Amniotic stem cell (primary cell): ENCODE measurements around the gene DRD3.
A peak's percentile ranks its signal among the peaks of the same experiment; 100 is the strongest.

ENCODE experiments used
- DNase-seq: peaks from one replicate; lab custom pipeline; 2025; lab: John Stamatoyannopoulos, UW

Gene DRD3

DNA sequence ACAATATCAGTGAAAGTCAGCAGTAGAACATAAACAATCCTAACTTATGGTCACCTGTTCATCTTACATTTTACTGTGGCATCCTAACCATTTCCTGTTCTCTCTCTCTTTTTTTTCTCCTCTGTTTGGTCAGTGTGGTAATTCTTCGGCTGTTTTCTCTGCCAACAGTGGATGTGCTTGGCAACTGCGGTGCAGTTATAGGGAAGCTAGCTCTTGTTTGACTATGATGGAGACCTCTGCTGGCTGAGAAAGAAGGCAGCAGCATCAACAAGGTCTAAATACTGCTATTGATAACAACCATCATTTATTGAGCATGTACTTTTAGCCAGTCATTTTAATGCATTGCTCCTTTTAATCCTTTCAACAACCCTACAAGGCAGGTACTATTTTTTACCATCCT lies 723 bp upstream of the DRD3 start:
- no peak for DNase-seq

DNA sequence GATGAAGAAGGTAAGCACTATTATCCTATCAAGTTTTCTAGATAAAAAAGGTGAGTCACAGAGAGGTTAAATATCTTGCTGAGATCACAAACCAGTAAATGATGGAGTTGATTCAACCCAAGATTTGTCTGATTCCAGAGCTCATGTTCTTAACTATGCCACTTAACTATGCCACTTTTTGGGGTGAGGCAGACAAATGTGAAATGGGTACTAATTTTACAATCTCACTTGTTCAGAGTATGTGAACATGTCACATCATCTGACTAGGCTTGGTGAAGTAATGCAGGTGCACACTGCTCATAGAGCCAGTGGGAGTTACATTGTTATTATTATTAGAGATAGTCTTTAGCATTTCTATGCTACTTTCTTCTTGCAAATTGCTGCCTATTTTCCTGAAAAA lies 2.0 kb downstream of the DRD3 start:
- DNase-seq: no peak

DNA sequence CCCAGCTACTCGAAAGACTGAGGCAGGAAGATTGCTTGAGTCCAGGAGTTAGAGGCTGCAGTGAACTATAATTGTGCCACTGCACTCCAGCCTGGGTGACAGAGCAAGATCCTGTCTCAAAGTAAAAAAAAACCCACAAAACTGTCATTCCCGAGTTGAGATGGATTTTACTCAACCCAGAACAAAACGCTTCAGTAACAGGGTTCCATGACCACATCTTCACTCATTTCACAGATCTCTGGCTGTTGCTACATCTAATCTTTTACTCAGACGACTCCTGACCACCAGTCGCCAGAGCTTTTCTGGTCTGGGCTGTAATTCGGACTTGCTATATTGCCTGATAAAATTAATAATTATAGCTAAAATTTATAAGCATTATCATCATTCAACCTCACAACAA lies 2.4 kb downstream of the DRD3 start:
- DNase-seq: no peak

DNA sequence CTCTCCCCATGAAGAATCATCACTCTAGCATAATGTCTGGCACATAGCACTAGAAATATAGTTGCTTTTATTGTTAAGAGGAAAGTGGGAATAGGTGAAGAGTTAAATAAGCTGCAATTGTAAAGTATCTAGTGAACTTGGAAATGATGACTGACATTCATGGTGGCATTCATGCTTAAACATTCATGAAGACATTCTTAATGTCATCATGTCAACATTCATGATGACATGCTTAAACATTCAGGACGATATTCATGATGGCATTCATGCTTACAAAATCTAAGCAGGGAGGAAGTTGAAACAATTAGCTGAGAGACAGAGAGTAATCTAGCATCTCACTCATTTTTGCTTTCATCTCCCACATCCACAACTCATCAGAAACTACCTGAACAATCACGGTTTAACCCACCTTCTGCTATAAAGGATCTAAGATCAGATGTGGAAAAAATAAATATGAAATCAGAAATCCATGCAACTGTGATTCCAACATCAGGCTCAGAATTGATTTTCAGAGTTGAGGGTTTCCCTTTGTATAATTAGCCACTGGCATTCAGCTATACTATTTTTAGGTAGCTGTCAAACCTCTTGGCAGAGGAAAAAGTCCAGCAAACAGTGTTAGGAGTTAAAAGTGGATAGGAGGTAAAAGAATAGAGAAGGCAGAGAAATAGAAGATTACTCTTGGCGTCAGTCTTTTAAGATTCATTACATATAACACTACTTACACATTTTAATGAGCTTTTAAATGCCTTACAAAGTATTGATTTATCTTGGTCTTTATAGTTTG lies 3.5 kb downstream of the DRD3 start:
- DNase-seq: no peak

DNA sequence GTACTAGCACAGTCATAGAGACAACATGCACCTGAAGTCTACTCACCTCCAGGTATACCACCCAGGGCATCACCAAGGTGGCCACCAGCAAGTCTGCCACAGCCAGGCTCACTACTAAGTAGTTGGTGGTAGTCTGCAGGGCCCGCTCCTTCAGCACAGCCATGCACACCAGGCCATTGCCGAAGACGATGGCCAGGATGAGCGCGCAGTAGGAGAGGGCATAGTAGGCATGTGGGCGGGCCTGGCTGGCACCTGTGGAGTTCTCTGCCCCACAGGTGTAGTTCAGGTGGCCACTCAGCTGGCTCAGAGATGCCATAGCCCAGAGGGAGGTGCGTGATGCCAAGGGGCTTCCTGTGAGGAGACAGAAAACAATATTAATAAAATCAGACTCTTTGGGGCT lies 7.2 kb downstream of the DRD3 start:
- no peak for DNase-seq

DNA sequence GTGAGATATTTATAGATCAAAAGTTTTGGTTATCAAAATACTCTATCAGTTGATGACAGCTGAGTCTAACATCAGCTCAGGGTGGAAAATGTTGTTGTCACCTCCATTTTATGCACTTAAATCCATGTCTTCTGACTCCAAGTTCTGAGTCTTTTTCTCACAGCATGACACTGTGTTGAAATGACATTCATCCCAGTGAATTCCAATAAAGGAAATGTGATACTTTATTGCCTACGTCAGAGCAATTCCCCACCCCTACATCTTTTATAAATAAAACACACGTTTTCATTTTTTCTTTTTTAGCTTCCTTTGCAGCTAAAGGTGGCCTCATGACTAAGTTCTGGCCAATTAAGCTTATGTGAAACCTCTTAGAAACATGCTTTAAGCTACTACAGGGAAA lies 10.7 kb downstream of the DRD3 start:
- DNase-seq: no peak

DNA sequence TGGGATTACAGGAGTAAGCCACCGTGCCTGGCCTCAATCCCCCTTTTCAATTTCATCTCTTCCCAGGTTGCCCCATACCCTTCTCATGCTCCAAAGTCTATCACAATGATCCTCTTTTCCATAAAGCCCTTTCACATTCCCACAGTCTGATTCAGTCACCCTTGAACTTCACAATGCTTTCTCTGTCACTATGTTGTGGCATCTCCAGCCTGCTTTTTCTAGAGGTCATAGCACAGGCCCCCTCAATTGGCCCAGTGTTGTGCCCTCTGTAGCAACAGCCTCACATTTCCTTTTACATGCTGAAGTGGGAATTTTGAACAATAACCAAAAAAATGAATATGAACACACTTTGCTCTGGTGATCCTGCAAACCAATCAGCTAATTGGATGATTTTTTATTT lies 21.5 kb downstream of the DRD3 start:
- no peak for DNase-seq

DNA sequence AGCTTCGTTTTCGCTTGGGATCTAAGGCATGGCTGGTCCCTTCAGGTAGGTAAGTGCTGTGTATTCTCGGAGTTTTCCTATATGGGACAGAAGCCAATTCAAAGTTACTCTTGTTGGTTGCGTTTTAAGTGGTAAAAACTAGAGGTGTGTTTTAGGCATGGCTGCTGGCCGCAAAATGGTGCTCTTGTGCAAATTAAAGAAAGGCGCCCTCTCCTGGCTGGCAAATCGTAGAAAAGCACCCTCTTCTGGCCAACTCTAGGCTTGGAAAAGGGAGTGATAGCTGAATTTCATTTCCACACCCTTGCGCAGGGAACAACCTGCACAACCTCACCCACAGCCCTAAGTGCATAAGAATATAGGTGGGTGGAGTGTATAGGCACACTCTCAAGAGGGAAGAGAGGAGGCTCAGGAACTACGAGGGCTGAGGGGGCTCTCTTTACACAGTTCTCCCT lies 23.5 kb downstream of the DRD3 start:
- no peak for DNase-seq

DNA sequence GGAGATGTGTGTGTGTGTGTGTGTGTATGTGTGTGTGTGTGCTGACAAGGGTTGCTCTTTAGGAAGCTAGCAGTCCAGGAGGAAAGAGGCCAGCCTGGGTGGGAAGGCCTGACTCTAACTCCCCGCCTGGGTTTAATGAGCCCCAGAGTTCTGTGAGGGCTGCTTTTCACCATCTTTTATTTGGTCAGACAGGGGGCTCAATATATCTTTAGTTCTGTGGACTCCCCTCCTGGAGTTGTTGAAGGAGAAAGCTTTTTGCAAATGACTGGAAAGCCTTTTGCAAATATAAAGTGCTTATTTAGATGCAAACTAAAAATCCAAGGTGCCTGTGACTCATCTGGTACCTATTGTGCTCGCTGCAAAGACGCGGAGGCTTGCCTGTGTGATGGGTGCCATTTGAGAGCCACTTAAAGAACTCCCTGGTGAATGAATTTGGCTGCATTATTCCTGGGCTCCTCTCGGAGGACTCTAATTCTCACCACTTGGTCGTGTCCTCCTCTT lies 24.5 kb downstream of the DRD3 start:
- no peak for DNase-seq

DNA sequence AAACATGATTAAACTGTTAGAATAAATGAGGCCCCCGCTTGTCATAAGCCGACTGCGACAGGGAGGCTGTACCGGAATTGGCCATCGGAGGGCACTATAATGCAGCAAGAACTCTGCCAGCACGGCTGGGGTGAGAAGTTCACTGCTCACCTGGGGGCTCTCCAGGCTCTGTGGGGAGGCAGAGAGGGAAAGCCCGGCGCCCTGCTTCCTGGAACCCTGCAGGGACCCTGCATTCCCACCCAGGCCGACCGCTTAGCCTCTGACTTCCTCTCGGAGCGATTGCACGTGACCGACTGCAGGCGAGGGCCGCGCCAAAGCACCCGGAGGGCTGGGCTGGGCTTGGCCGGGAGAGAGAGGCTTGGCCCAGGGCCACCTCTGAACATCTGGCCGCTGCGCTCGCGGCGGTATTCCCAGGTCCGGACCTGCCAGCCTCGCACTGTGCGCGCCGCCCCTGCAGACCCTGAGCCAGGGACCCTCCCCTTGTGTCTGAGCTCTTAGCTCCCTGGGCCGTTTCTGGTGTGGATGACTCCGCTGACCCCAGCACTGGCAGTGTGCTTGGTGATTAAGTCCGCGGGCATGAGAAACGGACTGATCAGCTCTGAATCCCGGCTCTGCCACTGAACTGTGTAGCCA lies 26.2 kb downstream of the DRD3 start:
- DNase-seq: peak; percentile 50

DNA sequence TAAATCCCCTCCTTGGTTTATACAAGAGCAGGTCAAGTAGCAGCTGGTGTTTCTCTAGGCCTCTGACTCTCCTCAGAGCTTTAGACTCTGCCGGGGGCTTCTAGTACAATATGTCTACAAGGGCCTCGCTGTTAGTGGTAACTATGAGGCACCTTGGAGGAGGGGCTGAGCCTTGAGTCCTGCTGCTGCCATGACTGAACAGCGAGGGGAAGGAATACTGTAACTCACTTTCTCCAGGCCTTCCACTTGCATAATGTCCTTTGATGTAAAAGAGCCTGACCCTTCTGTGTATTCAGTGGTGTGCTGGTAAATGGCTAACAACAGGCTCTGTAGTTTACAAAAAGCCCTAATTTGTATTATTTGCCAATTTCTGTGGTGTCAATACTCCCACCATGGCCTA lies 27.8 kb downstream of the DRD3 start:
- no peak for DNase-seq

DNA sequence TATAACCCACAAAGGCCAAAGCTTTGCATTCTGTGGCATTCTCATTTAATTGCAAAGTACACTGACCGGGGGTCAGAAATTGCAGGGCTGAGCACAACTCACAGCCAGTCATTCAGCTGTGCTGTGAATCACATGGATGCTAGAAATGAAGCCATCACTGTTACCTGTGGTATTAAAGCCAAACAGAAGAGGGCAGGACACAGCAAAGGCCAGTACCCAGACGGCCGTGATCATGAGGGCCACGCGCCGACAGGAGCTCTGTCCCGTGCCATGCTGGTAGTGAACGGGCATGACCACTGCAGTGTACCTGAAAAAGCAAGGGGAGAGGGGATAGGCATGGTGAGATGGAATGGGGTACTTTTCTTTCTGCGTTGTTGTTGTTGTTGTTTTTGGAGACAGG lies 31.6 kb downstream of the DRD3 start:
- no peak for DNase-seq

DNA sequence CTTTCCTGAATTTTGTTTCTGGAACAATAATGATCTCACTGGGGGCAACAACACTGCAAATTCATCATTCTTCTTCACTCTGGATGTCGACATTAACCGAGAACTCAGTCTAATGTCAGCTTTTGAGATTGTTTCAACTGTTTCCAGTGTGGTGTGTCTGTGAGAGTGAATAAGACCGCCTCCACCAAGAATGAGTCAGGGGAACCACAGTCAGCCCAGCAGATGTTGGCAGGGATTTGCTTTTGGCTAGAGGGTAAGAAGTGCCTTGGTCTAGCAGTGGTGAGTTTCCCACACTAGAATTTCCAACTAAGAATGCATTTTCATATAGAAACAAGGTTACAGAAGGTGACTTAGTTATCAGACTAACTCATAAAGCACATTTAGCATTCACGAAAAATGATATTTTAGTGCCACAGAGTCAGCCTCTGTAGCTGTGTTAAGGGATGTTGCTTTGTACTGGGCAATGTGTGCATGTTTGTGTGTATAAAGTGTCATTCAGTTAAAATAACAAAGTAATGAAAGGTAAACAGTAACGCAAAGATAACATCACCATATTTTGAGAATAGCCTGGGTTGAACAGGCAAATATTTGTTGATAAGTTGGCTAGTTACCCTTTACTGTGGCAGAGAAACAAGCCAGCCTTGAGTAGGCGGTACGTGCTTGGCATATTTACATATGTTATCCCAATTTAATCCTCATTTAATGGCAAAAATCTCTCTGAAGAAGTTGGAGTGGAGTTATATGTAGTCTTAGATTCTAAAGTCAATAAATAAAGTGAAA lies 33.8 kb downstream of the DRD3 start:
- DNase-seq: peak; percentile 49

DNA sequence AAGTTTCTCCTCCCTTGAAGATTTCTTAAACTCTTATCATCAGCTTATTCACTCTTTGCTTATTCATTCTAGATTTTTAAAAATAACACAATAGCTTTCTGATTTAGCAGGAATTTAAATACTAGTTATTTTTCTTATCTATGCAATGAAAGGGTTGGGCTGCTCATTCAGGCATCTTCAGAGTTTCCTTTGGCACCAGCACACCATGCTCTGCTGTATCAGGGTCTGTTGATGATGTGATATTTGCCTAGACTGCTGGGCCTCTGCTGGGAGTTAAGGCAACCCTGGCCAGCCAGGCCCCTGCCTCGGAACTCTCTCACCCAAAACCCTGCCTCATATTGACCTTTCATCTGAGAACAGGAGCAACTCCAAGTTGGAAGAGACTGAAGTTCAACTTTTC lies 35.0 kb downstream of the DRD3 start:
- no peak for DNase-seq

DNA sequence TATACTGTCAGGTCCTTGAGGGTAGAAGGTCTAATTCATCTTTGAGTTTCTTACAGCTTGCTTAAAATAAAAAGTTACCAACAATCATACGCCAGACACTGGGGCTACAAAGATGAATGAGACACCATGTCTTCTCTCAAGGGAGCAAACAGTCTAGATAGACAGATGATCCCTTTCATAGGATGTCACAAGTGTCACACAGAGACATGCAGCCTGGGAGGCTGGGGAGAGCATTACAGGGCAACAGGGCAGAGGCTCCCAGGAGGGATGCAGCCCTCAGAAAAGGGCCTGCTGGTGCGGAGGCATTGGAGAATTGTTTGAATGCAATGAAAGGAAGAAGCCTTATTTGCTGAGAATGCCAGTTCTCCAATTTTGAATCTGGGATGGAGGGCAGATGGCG lies 39.0 kb downstream of the DRD3 start:
- no peak for DNase-seq

DNA sequence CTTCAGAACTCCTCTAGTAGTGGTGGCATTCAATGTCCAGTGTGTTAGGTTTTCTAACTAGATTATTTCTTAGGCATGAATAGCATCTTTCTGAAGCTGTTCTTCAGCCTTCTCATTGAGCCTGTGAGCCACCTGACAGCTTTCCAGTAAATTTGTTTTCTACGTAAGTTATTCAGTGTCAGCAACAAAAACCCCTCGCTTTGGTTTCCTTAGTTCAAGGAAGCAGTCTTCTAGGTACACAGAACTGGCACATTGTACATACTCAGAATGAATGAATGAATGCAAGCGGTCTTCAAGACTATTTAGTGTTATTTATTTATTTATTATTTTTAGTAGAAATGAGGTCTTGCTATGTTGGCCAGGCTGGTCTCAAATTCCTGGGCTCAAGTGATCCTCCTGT lies 44.9 kb downstream of the DRD3 start:
- DNase-seq: no peak

DNA sequence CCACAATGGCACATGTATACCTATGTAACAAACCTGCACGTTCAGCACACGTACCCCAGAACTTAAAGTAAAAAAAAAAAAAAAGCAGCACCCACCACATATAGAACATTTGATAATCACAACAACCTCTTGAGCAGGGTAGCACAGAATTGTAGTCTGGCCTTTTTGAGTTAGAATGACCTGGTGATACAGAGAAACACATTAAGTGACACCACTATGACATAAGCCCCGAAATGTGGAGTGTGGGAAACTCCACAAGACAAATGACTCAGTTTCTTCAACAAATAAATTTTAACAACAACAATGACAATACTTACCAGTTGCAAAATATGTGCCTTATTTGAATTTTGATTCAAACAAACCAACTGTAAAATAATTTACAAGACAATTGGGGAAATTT lies 46.4 kb downstream of the DRD3 start:
- DNase-seq: no peak

DNA sequence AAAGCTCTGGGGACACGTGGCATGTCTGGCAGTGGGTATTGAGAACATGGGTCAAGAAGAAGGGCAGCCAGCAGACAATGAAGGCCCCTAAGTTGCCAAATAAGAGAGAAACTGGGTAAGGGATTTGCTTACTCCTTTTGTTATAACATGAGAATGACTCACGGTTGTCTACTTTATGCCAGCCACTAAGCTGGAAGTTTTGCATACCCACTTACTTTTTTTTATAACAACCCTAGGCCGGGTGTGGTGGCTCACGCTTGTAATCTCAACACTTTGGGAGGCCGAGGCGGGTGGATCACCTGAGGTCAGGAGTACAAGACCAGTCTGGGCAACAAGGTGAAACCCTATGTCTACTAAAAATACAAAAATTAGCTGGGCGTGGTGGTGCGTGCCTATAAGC lies 50.0 kb downstream of the DRD3 start:
- no peak for DNase-seq

DNA sequence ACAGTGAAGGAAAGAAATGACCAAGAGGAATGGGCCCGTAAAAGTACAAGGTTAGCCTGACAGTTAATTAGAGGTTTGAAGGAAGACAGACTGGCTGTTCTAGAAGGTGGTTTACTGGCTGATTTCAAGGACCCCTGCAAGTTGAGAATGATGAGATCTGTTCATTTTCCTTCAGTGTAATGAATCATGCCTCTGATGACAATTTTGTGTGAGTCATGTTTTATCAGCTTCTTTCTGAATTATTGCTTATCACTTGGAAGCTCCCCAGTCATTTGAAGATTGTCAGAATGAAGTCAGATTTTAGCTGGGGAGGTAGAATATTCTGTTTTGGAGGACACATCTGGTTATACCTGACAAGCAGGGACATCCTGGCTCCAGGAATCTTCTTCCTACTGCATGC lies 50.6 kb downstream of the DRD3 start:
- no peak for DNase-seq

DNA sequence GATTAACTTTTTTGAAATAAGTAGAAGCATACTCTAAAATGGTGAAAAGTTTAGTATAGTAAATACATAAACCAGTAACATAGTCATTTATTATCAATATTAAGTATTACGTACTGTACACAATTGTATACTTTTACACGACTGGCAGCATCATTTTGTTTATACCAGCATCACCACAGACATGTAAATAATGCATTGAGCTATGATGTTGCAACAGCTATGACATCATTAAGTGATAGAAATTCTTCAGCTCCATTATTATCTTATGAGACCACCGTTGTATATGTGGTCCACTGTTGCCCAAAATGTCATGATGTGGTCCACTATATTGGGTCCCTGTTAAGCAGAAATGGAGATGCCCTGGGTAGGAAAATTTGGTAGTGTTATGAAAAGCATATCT lies 51.3 kb downstream of the DRD3 start:
- DNase-seq: no peak

DNA sequence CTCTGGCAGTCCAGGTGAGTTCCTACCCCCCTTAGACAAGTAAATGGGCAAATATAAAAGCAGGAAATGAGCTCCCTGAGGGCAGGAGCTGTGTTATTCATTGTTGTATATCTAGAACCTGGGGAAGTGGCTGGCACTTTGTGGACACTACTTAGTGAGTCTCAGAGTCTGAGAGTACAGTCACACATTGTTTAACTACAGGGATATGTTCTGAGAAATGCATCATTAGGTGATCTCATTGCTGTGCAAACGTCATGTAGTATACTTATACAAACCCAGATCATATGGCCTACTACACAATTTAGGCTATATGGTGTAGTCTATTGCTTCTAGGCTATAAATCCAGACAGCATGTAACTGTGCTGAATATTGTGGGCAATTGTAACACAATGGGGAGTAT lies 52.4 kb downstream of the DRD3 start:
- DNase-seq: no peak

DNA sequence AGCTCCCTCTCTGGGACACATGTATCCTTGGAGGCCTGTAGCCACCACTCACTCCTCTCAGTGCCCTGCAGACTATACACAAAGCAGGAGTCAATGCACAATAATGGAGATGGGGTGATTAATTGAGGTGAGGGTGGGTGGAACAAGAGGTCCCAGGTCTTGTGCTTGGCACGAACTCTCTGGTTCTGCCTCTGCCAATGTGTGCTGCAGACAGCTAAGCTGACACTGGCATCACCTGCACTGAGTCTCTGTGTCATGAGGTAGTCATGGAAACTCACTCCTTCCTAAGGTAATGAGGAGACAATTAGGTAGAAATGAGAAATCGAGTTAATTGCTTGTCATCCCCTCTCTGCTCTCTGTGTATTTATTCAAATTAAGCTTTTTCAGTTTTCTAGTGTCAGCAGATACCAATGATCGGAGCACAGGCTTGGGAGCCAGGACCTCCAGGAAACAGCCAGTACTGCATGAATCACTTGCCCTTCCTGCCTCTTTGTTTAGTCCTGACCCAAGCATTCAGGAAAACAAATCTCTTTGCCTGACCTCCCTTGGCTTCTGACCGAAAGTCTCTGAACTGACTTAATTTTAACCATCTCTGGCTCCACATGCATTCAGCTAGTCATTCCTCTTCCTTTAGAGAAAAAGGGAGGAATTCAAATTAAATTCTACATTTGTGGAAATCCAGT lies 56.7 kb downstream of the DRD3 start:
- no peak for DNase-seq
